ENCODE results near the gene ITGB7.
"Not testable (repeated sequence)": the region's sequence is repeated elsewhere in the genome, so short reads cannot be mapped to it uniquely, and the experiment has no call there.

ITGB7 gene

DNA sequence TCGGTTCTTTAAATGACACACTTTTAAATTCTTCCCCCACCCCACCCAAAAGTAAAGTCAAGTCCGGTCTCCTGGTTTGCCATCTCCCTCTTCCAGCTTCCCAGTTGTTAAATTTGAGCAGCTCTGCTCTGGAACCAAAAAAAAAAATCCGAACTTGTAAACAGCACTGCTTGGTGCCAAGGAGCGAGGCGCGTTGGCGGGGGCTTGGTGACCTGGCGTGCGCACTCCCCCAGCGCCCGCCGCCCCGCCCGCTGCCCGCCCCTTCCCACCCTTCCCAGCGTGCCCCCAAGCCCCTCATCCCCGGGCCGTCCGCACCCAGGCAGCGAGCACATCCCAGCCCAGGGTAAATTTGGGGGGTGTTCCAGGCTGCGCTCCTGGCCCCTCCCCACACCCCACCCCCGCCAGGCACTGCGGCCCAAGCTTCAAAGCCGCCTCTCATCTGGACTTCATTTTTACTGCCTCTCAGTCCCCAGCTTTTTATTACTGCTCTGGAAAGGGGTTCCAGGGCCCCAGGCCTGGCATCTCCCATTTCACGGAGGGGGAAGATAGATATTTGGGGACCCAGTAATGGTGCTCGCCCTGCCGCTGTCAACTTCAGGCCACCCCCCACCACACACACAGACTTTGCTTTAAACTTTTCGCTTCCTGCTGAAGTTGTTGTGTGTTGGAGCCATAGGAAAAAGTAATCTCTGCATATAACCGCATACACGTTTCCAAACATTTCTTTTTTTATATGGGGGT lies 11.7 kb upstream of the ITGB7 start:
- DNase-seq (ENCODE audit: low read depth), result no peak

DNA sequence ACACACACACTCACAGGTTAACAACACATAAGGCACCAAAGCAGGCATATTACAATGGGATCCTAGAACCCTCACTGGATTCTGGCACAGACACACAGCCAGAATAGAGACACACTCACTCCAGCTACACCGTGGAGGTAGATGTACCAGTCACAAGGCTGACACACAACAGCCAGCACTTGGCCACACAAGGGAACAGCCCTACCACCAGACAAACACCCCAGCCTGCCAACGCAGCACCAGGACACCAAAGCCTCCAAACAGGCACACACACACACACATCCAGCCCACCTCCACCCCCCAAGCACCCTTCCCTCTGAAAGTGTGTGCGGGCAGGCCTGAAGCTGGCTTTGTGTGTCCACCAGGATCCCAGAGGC lies 10.9 kb upstream of the ITGB7 start:
- no peak for DNase-seq (ENCODE audit: low read depth)

DNA sequence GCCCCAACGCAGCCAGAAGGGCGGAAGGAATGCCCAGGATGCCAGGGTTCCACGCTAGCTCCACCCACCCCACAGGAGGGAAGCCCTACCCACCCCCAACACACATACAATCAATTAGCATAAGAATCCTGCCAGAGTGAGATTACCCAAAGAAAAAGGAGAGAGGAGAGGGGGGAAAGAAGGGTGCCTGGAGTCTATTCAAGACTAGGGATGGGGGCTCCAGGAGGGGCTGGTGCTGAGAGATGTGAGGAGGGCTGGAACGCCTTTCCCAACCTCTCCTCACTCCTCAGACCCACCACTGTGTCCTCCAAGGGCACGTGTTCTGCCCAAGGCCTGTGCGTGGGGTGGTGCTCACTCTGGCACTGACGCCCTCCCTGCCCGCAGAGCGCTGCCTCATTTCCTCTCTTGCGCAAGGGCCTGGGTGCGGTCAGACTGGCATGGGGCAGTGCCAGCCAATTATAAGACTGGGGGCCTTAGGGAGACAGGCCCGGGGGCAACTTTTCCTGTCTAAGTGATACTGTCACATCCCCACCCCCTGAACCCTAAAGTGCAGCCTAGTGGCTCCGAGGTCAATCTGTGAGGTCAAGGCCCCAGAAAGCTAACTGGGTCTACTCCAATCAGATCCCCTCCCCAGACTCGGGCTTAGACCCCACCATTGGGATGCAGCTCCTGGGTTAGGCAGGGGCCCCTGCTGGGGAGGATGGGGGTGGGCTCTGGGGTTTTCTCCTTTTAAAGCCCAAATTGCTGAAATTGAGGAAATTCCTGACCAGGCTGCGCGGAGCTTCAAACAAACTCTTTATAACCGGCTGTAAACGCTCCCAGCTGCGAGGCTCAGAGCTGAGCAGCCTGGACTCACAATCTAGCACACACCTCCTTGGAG lies 10.2 kb upstream of the ITGB7 start:
- peak; percentile 55 for DNase-seq (ENCODE audit: low read depth)

DNA sequence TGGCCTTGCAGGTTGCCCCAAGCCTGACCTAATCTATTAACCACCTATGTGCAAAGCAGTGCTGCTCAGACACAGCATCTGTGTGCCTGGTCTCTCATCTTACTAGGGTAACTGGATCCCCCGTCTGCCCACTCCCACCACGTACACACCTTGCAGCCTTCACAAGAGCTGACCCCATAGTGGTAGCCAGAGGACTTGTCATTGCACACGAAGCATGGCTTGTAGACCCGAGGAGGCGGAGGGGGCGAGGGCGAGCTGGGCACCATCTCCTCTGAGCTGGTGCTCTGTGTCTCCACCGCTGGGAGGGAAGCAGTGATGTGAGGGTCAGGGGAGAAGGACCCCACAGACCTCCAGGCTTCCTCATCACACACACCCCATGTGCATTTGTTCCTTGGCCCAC lies 8.4 kb upstream of the ITGB7 start:
- DNase-seq (ENCODE audit: low read depth), result no peak

DNA sequence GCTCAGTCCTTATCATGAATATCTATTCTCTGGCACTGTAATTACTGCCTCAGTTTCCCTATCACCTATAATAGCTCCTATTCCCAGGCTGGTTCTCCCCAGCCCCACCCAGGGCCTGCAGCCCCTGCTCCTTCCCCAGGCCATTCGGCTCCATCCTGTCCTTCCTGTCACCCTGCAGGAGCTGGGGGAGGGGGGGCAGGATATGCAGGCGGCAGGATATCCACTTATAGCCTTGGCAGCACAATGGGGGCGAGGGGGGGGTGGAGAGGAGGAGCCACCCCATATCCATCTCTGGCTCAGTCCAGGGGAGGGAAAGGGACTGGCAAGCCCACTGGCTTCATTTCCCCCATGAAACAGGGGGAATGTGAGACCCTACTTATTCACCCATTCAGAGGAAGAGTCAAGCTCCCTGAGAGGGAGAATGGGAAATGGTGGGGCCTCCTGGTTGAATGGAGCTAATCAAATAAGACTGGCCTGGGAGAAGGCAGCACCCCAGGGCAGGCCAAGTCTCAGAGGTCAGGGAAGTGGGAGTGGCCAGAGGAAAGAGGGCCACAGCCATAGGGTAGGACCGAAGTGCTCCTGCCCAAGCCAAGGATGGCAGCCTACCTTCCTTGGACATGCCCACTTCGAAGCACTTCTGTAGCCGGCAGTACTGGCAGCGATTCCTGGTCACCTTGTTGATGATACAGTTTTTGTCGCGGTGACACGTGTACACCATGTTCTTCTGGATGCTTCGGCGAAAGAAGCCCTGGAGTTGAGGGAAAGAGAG lies 7.8 kb upstream of the ITGB7 start:
- no peak for DNase-seq (ENCODE audit: low read depth)

DNA sequence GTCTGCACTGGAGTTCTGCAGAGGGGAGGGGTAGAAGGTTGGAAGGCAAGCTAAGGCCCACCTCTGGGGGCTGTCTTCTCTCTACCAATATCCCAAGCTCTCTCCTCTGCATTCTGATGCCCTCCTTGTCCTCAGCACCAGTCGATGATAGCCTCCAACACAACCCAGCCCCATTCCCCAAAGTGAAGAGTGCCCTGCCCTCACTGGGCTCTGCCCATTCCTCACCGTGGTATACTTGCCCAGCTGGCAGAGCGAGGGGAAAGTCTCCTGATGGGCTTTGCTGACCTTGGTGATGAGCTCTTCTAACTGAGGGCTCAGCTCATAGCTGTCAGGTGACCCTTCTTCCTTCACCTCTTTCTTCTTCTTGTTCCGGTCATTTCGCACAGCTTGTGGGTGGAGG lies 7.2 kb upstream of the ITGB7 start:
- DNase-seq (ENCODE audit: low read depth), result no peak

DNA sequence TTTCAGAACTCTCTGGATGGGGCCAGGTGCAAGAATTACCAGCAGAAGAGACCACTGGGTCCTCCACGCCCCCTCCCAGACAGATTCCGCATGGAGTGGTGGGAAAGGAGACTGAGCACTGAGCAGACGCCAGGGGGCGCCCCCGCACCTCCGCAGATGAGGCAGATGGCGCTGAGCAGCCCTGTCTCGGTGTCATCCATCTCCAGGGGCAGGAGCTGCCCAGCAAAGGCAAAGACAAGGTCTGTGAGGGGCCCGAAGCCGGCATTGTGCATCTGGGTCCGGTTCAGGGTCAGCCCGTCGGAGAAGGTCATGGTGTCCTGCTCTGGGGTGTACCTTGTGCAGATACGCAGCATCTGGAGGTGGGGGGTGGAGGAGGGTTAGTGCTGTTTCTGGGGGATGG lies 6.3 kb upstream of the ITGB7 start:
- peak; percentile 82 for DNase-seq (ENCODE audit: low read depth)

DNA sequence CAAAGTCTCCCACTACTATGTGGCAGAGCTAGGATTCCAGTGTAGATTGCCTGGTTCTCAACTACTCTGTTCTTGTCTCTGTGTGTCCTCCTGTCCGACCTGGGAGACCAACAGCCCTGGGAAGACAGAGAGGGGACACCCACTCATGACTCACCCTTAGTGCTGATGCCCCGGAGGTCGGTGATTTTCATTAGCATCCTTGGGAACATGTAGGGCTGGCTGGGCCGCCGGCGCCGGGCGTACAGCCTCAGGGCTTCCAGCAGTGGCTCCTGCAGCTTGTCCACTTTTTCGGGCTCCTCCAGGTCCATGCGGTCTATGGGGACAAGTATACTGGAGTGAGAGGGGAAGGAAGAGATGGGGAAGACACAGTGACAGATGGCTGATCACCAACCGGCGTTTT lies 5.9 kb upstream of the ITGB7 start:
- DNase-seq (ENCODE audit: low read depth), result no peak

DNA sequence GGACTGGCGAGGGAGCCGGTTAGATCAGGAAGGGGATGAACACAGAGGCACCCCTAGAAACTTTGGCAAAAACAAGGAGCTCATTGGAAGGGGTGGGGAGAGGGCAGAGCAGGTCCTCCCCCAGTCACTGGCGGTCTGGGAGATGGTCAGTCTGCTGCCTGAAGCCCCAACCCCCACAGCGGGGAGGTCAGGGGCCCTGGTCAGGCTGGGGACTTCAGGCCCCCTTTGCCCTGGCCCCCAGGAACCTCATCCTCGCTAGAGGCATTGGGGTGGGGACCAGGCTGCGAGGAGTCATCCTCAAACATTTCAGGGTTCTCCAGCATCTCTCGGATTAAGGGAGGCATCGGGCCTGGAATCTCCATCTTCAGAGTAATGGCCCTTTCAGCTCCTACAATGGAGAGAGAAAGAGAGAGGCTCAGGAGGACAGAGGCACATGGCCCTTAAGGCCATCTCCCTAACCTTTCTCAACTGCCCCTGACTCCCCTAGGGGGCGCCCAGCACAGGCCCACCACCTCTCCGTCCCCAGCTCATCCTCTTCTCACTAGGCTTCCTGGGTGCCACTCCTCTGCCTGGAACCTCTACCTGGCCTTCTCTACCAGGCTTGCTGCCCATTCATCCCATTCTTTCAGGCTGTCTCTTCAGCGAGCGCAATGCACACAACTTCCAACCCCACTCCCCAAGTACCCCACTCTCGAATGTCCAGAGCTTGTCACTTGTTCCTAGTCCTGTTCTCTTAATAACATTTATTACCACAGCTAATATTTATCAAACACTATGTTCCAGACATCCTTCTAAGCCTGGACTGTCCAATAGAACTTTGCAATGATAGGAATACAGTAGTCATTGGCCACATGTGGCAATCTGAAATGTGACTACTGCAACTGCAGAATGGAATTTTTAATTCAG lies 4.7 kb upstream of the ITGB7 start:
- DNase-seq (ENCODE audit: low read depth), result no peak

DNA sequence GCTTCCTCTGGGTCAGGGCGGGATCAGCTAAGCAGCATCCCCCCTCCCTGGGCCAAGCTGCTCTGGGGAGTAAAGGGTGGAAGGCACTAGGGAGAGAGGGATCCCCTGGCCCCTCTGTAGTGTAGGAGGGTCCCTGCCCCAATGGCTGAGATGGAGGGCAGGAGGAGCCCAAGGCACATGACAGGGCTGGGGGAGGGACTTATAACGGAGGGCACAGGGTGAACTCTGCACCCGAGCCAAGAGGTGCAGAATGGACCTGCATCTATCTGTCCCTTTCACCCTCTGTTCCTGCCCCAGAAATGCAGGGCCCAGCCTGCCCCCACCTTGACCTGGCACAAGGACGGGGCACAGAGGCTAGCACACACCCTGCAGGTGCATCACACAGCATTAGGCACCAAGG lies 3.8 kb upstream of the ITGB7 start:
- no peak for DNase-seq (ENCODE audit: low read depth)

DNA sequence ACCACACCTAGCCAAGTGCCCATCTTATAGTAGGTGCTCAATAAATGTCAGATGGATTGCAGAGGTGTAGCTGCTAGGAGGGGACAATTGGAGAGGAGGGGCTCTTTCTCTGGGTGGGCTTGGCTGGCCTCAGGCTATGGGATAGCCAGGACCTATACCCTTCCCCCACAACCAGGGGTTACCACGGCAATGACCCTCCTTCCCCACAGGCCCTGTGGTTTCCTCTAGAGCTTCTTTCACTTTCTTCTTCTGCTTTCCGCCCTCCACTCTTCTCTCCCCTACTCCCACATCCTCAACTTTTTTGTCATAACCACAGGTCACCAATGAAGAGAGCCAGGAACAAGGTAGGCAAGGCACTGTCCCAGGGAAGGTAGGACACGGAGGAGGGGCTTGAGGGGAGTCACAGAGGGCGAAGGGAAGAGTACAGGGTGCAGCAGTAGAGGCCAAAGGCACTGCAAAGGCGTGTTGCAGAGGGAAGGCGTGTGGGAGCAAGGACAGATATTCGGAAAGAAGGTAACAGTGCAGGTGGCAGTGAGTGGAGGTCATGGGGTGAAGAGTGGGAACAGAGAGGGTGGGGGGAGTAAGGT lies 1.9 kb upstream of the ITGB7 start:
- DNase-seq (ENCODE audit: low read depth), result no peak

DNA sequence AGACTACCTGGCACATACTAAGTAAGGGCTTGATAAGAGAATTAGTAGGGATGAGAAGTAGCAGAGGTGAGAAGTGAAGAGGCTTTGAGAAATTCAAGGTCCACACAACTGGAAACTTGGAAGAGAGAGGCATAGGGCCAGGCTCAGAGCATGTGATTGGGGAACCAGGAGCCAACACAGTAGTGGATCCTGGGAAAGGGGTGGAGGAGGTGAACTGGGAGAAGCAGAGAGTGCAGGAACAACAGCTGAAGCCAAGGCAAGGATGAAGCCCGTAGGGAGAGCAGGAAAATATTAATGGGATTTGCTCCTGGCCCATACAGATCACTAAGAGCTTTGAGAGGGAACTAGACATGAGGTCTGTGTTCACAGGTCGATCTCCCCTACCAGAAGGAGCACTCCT lies 1.4 kb upstream of the ITGB7 start:
- DNase-seq (ENCODE audit: low read depth), result no peak

DNA sequence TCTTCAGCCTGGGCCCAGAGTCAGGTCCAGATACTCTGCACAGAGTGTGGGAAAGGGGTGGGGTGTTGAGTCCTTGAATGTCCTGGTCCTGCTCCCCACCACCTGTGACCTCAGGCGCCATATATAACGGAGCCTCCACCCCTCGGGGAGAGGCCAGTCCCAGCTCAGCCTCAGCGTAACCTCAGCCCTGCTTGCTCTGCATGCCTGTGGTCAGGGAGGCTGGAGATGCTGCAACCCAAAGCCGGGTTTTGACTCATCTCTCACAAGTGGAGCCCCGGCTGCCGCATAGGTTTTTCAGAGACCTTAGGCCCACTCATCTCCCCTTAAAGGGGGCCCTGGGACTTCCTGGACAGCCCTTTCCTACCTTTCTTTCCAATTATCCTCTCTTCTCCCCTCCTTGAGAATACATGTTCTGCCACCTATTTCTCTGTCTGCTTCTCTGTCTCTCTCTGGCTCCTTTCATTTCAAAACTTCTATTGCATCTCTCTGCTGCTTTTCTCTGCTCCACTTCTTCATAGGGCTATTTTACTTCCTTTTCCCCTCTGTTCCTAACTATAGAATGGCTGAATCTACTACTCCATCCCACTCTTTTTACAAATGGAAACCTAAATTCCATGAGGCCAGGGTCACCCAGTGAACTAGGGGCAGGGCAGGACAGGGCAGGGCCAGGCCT lies 1.2 kb downstream of the ITGB7 start:
- peak; percentile 75 for DNase-seq (ENCODE audit: low read depth)

DNA sequence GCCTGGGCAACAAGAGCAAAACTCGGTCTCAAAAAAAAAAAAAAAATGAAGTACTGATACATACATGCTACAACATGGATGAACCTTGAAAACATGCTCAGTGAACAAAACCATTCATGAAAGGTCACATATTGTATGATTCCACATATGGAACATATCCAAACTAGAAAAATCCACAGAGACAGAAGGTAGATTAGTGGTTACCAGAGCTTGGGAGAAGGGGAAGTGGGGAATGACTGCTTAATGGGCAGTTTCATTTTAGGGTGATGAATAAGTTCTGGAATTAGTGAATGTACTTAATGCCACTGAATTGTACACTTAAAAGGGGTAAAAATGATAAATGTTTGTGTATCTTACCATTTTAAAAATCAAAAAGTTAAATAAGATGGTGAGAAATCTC lies 2.7 kb downstream of the ITGB7 start:
- DNase-seq (ENCODE audit: low read depth), result no peak

DNA sequence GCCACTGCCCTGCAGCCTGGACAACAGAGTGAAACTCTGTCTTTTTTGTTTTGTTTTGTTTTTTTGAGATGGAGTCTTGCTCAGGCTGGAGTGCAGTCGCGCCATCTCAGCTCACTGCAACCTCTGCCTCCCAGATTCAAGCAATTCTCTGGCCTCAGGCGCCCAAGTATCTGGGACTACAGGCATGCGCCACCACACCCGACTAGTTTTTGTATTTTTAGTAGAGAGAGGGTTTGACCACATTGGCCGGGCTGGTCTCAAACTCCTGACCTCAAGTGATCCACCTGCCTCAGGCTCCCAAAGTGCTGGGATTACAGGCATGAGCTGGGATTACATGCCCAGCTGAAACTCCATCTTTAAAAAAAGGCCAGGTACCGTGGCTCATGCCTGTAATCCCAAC lies 4.7 kb downstream of the ITGB7 start:
- not testable (repeated sequence) for DNase-seq (ENCODE audit: low read depth)

DNA sequence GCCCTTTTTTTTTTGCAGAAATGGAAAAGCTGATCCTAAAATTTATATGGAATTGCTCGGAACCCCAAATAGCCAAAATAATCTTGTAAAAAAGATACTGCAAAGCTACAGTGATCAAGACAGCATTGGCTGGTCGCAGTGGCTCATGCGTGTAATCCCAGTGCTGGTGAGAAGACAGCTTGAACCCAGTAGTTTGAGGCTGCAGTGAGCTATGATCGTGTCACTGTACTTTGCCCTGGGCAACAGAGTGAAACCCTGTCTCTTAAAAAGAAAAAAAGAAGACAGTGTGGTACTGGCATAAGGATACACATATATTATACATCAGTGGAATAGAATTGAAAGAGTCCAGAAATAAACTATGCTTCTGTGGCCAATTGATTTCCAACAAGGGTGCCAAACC lies 5.4 kb downstream of the ITGB7 start:
- DNase-seq (ENCODE audit: low read depth), result no peak

DNA sequence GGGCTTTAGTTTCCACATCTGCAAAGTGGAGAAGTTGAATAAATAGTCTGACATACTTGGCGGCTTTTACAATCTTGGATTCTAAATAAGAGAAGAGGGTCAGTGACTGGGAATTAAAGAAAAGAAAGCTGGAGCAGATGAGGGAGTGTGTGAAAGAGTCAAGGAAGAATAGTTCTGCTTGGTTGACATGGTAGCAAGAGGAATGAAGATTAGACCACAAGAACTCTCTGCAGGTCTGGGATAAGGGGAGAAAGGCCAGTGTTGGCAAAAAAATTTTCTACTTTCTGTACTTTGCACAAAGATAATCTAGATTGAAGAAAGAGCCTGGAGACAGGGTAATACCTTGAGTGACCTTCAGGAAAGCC lies 5.9 kb downstream of the ITGB7 start:
- DNase-seq (ENCODE audit: low read depth), result no peak

DNA sequence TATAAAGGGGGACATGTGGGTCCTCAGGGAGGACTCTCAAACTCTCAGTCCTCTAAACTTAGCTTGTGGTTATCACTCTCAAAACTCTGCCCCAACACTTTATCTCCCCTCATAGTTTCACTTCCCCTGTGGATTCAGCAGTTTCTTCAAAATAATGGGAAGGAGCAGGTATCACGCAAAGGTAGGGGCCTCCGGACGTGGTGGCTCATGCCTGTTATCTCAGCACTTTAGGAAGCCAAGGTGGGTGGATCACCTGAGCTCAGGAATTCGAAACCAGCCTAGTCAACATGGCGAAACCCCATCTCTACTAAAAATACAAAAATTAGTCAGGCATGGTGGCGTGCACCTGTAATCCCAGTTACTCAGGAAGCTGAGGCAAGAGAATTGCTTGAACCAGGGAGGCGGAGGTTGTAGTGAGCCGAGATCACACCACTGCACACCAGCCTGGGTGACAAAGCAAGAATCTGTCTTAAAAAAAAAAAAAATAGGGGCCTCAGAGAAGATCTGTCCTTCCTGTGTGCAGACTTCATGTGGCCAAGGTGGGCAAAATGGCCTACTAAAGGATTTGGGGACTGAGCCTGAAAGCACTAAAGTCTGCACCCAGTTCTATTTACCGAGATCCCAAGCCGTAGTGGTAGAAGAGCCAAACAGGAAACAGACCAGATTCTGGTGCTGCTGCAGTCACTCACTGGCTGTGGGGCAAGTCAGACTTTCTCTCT lies 6.4 kb downstream of the ITGB7 start:
- no peak for DNase-seq (ENCODE audit: low read depth)

DNA sequence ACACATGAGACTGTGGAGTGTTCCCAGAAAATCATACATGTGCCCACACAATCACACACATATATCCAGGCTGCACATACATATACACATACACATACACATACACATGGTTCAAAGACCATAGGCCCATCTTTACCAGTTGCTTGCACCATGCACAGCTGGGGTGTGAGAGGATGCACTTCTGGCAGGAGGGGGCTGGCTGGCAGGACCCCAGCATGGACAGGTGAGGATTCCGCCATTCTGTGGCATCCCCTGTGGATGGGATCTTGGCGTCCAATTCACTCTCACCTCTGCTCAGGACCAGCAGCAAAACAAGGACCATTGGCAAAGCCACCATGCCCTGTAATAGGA lies 7.0 kb downstream of the ITGB7 start:
- DNase-seq (ENCODE audit: low read depth), result no peak

DNA sequence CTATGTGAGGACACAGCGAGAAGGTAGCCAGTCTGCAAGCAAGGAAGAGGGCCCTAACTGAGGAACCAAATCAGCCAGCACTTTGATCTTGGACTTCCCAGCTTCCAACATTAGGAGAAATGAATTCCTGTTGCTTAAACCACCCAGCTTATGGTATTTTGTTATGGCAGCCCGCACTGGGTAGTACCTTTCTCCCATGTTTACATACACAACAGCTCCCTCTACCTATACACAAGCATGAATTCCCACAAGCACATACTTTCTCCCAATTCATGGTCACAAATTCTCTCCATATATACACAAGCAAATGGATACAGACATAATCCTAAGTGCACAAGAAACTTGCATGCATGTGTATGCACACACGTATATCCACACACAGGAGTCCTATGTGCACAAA lies 7.4 kb downstream of the ITGB7 start:
- DNase-seq (ENCODE audit: low read depth), result no peak

Measured in activated T-cell treated with anti-CD3 and anti-CD28 coated beads for 48 hours (primary cell).